Cortex of kidney (tissue), 1 donor: ENCODE data around the gene DNAH14.
"Not testable (repeated sequence)": the region's sequence is repeated elsewhere in the genome, so short reads cannot be mapped to it uniquely, and the experiment has no call there.

Experiments used
- DNase-seq: peaks from one replicate; lab custom pipeline; 2025; lab: John Stamatoyannopoulos, UW

DNAH14 gene

GRCh38 chr1:225348400-225348799, 418.9 kb downstream of the DNAH14 start:
- DNase-seq: no peak

DNA sequence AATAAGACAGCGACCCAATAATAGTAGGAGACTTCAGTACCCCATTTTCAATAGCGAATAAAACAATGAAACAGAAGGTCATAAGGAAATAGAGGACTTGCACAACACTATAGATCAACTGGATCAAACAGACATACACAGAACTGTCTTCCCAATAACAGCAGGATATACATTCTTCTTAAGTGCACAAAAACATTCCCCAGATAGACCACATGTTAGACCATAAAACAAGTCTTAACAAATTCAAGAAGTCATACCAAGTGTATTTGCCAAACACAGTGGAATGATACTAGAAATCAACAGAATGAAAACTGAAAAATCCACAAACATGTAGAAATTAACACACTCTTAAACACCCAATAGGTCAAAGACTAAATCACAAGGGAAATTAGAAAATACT, 420.4 kb downstream of the DNAH14 start:
- DNase-seq: no peak

- DNase-seq: no peak
Observed at GRCh38 chr1:225350872-225351271, 421.4 kb downstream of the DNAH14 start.

DNA sequence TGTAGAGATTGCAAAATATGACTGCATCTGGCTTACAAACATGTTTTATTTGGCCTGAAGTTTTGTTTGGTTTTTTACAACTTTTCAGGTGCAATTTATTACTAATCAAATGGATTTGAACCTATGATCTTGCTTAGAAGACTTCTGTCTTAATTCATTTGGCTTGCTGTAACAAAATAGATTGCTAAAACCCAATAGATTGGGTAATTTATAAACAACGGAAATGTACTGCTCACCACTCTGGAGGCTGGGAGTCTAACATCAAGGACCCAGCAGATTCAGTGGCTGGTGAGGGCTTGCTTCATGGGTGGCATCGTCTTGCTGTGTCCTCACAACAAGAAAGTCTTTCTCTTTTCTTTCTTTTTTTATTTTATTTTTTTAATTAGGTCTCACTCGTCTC, 425.4 kb downstream of the DNAH14 start:
- no peak for DNase-seq

DNA sequence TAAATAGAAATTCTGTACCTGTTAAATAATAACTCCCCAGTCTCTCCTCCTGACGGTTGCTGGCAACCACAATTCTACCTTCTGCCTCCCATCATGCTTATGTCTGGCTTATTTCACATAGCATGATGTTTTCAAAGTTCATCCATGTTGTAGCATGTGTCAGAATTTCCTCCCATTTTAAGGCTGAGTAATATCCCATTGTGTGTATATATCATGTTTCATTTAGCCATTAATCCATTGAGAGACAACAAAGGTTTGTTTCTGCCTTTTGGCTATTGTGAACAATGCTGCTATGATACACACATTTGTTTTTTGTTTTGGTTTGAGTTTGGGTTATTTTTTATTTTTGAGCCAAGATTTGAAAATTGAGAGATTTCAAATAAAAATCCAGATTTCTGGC, 426.4 kb downstream of the DNAH14 start:
- DNase-seq: no peak

DNA sequence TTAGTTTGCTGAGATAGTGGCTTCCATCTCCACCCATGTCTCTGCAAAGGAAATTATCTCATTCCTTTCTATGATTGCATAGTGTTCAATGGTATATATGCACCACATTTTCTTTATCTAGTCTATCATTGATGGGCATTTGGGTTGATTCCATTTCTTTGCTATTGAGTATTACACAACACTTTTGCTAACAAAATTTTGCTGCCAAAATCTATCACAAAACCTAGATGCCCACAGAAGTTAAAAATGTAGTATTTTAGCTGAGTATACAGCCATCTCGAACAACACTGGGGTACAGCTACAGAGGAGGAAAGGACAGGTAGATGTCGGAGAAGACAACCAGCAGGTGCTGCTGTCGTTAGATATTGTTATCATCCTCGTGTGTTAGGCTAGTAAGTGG, 430.6 kb downstream of the DNAH14 start:
- no peak for DNase-seq

- DNase-seq: no peak
Observed at GRCh38 chr1:225361176-225361575, 431.7 kb downstream of the DNAH14 start.

- DNase-seq: no peak
Observed at GRCh38 chr1:225362805-225363204, 433.3 kb downstream of the DNAH14 start.

DNA sequence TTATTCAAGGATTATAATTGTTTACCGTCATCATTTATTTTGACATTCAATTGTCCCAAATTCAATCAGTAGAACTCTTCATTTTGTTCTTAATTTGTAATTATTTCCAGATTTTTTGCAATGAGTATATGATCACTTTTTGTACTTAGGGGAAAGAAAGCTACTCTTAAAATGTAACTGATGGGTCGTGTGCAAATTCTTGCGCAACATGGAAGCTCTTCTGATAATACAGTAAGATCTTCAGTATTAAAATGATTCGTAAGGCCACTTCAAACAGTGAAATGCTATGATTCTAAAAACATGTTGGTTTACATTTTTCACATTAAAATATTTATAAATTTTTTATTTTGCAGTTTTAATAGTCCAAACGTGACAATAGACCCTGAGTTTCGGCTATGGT, 435.0 kb downstream of the DNAH14 start:
- DNase-seq: no peak

GRCh38 chr1:225366018-225366417, 436.5 kb downstream of the DNAH14 start:
- no peak for DNase-seq

- no peak for DNase-seq
Observed at GRCh38 chr1:225366552-225366951, 437.1 kb downstream of the DNAH14 start.

DNA sequence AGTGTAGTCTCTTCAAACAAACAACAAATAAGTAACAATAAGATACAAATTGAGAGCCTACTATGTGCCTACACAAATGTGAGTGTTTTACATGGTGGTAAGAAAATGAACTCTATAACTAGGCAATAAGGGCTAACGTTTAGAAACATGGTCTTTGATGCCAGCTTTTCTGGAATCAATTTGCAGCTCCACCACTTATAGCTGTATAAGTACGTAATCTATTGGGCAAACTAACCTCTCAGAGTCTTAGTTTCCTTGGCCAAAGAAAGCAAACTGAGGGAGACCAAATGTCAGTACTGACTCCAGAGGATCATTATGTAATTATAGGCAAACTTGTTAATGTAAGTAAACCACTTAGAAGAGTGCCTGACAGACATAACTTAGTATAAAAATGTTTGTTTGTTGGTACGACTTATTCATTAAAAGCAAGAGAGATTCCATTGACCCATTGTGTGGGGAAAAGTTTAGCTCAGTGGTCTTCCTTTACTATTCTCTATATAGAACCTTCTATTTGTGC, 438.6 kb downstream of the DNAH14 start:
- DNase-seq: no peak

GRCh38 chr1:225371366-225372010, 442.0 kb downstream of the DNAH14 start:
- DNase-seq: no peak

- DNase-seq: no peak
Observed at GRCh38 chr1:225373155-225373554, 443.7 kb downstream of the DNAH14 start.

GRCh38 chr1:225374996-225375395, 445.5 kb downstream of the DNAH14 start:
- no peak for DNase-seq

DNA sequence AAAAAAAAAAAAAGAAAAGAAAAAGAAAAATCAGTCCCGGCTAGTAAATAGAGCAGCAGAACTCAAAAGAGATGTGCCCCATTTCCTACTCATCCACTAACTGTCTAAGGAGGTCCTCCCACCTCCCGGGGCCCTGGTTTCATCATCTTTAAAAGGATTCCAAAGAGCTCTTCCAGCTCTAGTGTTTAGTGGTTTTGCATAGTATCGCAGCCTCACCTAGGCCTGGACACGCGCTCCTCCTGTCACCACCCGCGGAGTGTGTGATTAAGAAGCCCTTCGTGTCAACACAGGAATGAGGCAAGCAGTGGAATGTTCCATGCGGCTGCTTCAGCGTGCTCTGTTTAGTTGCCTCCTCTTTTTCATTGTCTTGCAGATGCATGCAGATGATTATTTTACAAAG, 449.4 kb downstream of the DNAH14 start:
- DNase-seq: no peak

DNA sequence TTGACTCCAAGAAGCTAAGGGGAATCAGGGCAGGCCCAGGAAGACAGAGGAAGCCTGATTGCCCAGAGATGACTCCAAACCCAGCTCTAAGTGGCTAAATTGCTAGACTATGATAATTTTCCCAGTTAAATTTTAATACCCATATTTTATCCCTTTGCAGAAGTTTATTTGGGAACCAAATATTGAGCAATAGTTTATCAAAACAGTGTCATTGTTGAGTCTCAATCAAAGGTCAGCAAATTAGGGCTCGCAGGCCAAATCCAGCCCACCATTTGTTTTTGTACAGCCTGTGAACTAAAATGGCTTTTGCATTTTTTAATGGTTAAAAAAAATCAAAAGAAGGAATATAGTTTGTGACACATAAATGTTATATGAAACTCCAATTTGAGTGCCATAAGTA, 451.2 kb downstream of the DNAH14 start:
- DNase-seq: no peak

GRCh38 chr1:225386860-225387259, 457.4 kb downstream of the DNAH14 start:
- DNase-seq: not testable (repeated sequence)

- no peak for DNase-seq
Observed at GRCh38 chr1:225388372-225388771, 458.9 kb downstream of the DNAH14 start.

- no peak for DNase-seq
Observed at GRCh38 chr1:225389843-225390242, 460.4 kb downstream of the DNAH14 start.

GRCh38 chr1:225396357-225396756, 466.9 kb downstream of the DNAH14 start:
- DNase-seq: no peak

DNA sequence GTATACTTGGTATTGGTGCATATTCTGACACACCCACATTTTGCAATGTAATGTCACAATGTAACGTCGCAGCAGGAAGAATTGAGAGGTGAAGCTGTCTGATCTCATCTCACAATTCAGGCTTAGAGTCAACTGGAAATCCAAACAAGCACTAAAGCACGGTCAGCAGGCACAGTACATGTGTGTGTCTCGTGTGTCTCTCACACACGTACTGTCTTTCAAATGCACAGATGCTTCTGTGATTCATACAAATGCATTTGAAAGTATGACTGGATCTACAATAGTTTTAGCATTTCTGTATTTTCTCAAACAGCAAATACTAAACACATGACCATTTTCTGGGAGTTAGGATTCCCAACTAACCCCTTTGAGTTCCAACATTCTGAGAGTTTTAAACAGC, 471.5 kb downstream of the DNAH14 start:
- no peak for DNase-seq

GRCh38 chr1:225406976-225407725, 477.7 kb downstream of the DNAH14 start:
- no peak for DNase-seq

- no peak for DNase-seq
Observed at GRCh38 chr1:225407755-225408154, 478.3 kb downstream of the DNAH14 start.
